Body of pancreas (tissue), 4 donors: ENCODE results near the gene CRLF1. TPM values are rescaled to one million over a fixed set of nuclear protein-coding genes. Genes with fewer than 3 reads are reported as not detected.

Experiments used
- ATAC-seq: fragments of 150-250 bp; one replicate; pipeline ENCODE4 v1.9.1; 2016
- DNase-seq, 4 donors: peaks; one replicate each; pipeline ENCODE4 v3.0.0-alpha.2; 2019
- H3K27ac ChIP-seq, 4 donors: fragments of 200-600 bp; sonication (generic); 1 replicate in 3 of 4; 2 replicates in 1 of 4; pipeline versions ENCODE4 v1.5.1 to v1.6.1; 2016 to 2019; ENCODE audit warnings: mild to moderate bottlenecking in 1 of 4, mixed read lengths in 1 of 4, moderate library complexity in 1 of 4
- H3K27me3 ChIP-seq, 2 donors: fragments of 200-600 bp; sonication (generic); one replicate each; pipeline ENCODE4 v1.6.0; 2016; ENCODE audit warnings: mild to moderate bottlenecking in 1 of 2
- H3K36me3 ChIP-seq, 2 donors: fragments of 200-600 bp; sonication (generic); replicated peaks in 1 of 2; 2 replicates each; pipeline ENCODE4 v1.5.1; 2016; ENCODE audit warnings: low read depth in 2 of 2; ENCODE audit not compliant: insufficient read depth in 1 of 2
- H3K4me1 ChIP-seq: fragments of 200-600 bp; sonication (generic); one replicate; pipeline ENCODE4 v1.6.0; 2016
- H3K4me3 ChIP-seq, 2 donors: fragments of 200-600 bp; sonication (generic); 1 replicate in 1 of 2; 2 replicates in 1 of 2; pipeline ENCODE4 v1.5.1; 2016 to 2019
- H3K9me3 ChIP-seq, 3 donors: fragments of 200-600 bp; sonication (generic); 1 replicate in 2 of 3; 2 replicates in 1 of 3; pipeline ENCODE4 v1.5.1; 2016
- POLR2A ChIP-seq, 3 donors: fragments of 450-650 bp; IDR thresholded peaks; one replicate each; pipeline ENCODE4 v1.6.1; 2016; ENCODE audit warnings: antibody characterized with exemption in 3 of 3, mild to moderate bottlenecking in 2 of 3
- WGBS, 2 donors: methylation state at CpG; one replicate each; pipeline ENCODE4 v1.1.5; 2017; 5-methylcytosine and 5-hydroxymethylcytosine counted together
- intact Hi-C: fragments of 100-400 bp; cut with DNase I; formaldehyde crosslinking; loops from one replicate; pipeline ENCODE4 v1.15.1; 2023
- total RNA-seq, 2 donors: library from RNA; depleted of rRNA; stranded (reverse); fragments of >200 nt; gene quantifications; one replicate each; pipeline ENCODE4 v1.1.0, GENCODE V29; 2016
- TF ChIP-seq, protein P1 (sequence below), 7 experiments: fragments of 450-650 bp in 4 of 7; fragments of 200-600 bp in 3 of 7; sonication (generic) in 3 of 7; IDR thresholded peaks; one replicate each; pipeline ENCODE4 v1.5.1; 2016 to 2019; ENCODE audit warnings: antibody characterized with exemption in 7 of 7

The CRLF1 gene
- total RNA-seq, 2 donors from 2014 or later, result 23.3 to 40.2 TPM

DNA sequence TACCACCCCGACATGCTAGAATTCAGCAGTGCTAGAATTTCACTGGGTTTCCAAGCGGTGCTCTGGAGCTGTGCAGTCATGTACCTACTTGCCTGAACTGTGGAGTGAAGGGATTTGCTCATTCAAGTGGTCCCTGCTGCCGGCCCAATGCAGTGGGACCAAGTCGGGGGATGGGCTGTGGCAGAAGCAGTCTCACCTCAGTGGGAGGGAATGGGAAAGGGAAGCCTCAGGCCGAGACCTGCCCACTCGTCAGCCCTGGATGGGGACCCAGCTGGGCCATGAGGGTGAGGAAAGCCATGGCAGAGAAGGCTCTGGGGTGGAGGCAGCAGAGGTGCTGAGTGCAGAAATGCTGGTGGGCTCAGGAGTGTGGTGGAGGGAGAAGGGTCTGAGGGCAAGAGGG is 45.1 kb upstream of the CRLF1 start:
- no peaks in the 10 kb centered on the region for H3K27me3 ChIP-seq
- H3K27ac ChIP-seq, result peak overlapping the region in 1 of 4 donors; percentile 57
- 88% methylated on average over 6 of the region's 6 CpGs; no CpG with 5 or more reads in 1 of the 2 donors for WGBS, 2 donors
- H3K4me3 ChIP-seq, result no peak overlapping the region
- H3K36me3 ChIP-seq, result no peaks in the 10 kb centered on the region
- DNase-seq (no peak), ATAC-seq (no peak)
- no peaks in the 10 kb centered on the region for H3K4me1 ChIP-seq
- intact Hi-C loops, result no loop called here
- no peaks in the 10 kb centered on the region for H3K9me3 ChIP-seq
- no peak for TF ChIP-seq POLR2A (IDR thresholded peaks at IDR 0.05)
- TF ChIP-seq, protein P1, sequence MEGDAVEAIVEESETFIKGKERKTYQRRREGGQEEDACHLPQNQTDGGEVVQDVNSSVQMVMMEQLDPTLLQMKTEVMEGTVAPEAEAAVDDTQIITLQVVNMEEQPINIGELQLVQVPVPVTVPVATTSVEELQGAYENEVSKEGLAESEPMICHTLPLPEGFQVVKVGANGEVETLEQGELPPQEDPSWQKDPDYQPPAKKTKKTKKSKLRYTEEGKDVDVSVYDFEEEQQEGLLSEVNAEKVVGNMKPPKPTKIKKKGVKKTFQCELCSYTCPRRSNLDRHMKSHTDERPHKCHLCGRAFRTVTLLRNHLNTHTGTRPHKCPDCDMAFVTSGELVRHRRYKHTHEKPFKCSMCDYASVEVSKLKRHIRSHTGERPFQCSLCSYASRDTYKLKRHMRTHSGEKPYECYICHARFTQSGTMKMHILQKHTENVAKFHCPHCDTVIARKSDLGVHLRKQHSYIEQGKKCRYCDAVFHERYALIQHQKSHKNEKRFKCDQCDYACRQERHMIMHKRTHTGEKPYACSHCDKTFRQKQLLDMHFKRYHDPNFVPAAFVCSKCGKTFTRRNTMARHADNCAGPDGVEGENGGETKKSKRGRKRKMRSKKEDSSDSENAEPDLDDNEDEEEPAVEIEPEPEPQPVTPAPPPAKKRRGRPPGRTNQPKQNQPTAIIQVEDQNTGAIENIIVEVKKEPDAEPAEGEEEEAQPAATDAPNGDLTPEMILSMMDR (IDR thresholded peaks at IDR 0.05), result no peak

DNA sequence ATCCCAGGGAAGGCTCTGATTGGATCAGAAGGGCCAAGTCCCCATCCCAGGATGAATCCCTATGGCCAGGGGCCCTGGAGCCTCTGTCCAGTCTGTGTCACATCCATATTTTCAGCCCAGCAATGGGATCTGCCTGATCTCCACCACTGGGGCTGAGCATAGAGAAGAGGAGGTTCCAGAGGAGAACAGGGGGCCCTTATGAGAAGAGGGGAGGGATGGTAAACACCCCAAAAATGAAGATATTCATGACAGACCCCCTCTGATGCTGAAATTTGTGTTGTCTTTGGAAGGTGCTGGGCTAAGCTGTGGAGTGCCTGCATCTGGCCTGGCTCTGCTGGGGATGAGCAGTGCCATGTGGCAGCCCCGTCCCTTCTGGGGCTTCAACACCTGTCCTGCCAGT is 44.7 kb upstream of the CRLF1 start:
- intact Hi-C loops, result no loop called here
- TF ChIP-seq, protein P1 (IDR thresholded peaks at IDR 0.05), result no peak
- TF ChIP-seq POLR2A (IDR thresholded peaks at IDR 0.05), result no peak
- Histone ChIP-seq H3K27me3 (no peaks in the 10 kb centered on the region), H3K27ac (peak overlapping the region in 2 of 4 donors; percentile 12 to 57), H3K4me1 (no peaks in the 10 kb centered on the region), H3K9me3 (no peaks in the 10 kb centered on the region), H3K36me3 (no peaks in the 10 kb centered on the region), H3K4me3 (no peak overlapping the region)
- ATAC-seq (no peak), DNase-seq (no peak)
- WGBS, 2 donors, result 80% methylated on average over 1 of the region's 1 CpG; no CpG with 5 or more reads in 1 of the 2 donors

DNA sequence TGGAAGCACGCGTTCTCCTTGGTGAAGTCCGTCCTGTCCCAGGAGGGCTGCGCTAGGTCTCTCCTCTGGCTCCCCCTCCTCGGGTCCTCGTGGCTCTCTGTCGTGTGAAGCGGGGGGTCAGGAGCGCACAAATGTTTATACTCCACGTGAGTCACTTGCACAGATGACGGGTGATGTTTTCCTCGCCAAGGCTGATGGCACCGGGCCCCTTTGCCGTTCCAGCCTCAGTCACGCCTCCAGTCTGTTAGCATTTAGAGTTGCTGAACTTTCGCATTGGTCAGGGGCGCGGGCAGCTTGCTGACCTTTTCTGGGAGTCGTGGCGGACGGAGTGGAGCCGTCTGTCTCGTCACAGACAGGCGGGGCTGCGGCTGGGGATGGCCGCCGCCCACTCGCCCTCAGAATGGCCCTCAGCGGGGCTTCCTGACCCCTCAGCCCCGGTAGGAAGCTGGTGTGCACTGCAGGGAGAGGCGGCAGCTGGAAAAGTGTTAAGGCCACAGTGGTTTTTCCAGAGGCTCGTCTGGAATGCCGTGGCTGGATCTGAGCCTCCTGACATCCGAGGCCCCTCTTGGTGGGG is 44.0 kb upstream of the CRLF1 start:
- H3K36me3 ChIP-seq, result no peaks in the 10 kb centered on the region
- intact Hi-C loops, result no loop called here
- TF ChIP-seq POLR2A (IDR thresholded peaks at IDR 0.05), result no peak
- TF ChIP-seq, protein P1 (IDR thresholded peaks at IDR 0.05), result no peak
- no peaks in the 10 kb centered on the region for H3K4me1 ChIP-seq
- H3K9me3 ChIP-seq, result no peaks in the 10 kb centered on the region
- peak; percentile 42 to 59 (median 46) for DNase-seq
- H3K27me3 ChIP-seq, result no peaks in the 10 kb centered on the region
- peak; percentile 45 for ATAC-seq
- peak overlapping the region in 3 of 4 donors; percentile 4 to 57 (median 39) for H3K27ac ChIP-seq
- no peak overlapping the region for H3K4me3 ChIP-seq
- 67 to 86% methylated on average over 13 to 34 of the region's 34 CpGs for WGBS, 2 donors

DNA sequence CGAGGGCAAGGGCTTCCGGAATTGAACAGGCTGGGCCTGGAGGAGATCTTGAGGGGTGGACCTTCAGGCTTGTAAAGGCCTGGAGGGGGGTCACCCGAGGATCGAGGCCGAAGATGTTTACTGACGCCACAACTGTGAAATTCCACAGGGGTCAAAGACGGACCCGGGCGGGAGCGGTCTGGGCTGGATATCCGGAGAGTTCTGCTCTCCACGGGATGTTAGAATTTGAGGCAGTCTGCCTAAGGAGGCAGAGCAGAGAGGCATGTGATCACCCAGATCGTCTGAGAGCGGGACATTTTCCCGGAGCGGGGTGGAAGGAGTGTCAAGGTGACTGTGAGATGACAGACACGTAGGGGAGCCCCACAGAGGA is 43.4 kb upstream of the CRLF1 start:
- no peaks in the 10 kb centered on the region for H3K4me1 ChIP-seq
- no peak overlapping the region for H3K4me3 ChIP-seq
- TF ChIP-seq, protein P1 (IDR thresholded peaks at IDR 0.05), result no peak
- no peak for TF ChIP-seq POLR2A (IDR thresholded peaks at IDR 0.05)
- WGBS, 2 donors, result 60 to 72% methylated on average over 16 to 17 of the region's 17 CpGs
- peak; percentile 47 for ATAC-seq
- H3K36me3 ChIP-seq, result no peaks in the 10 kb centered on the region
- H3K27ac ChIP-seq, result peak overlapping the region in 3 of 4 donors; percentile 4 to 59 (median 57)
- H3K27me3 ChIP-seq, result no peaks in the 10 kb centered on the region
- DNase-seq, result peak in 3 of 4 donors; percentile 23 to 44 (median 30)
- H3K9me3 ChIP-seq, result no peaks in the 10 kb centered on the region
- intact Hi-C loops, result no loop called here
